ENCODE results near the gene ADGRA1.

The ADGRA1 gene

GRCh38 chr10:133129071-133129858 lies 41.5 kb downstream of the ADGRA1 start:
- H3K9ac ChIP-seq (ENCODE audit: low read length), result no peak overlapping the region
- H2BK5ac ChIP-seq (ENCODE audit: low read depth, low read length, poor library complexity), result no peak overlapping the region
- H3K4me2 ChIP-seq (ENCODE audit: low read length), result no peak overlapping the region
- no peak overlapping the region for H4K8ac ChIP-seq (ENCODE audit: low read depth, low read length)
- no peak overlapping the region for H3K4ac ChIP-seq (ENCODE audit: low read depth, low read length)
- H2BK120ac ChIP-seq (ENCODE audit: insufficient read depth, low read length, poor library complexity), result no peak overlapping the region
- no peaks in the 10 kb centered on the region for H3K4me1 ChIP-seq (ENCODE audit: control insufficient read depth in 1 of 2, insufficient read depth in 2 of 2, low read length in 2 of 2)
- H3K23ac ChIP-seq (ENCODE audit: low read length), result no peak overlapping the region
- H3K18ac ChIP-seq (ENCODE audit: low read length), result no peak overlapping the region
- no peak overlapping the region for H2BK12ac ChIP-seq (ENCODE audit: low read length)
- no peak overlapping the region for H4K91ac ChIP-seq (ENCODE audit: low read depth, low read length)
- H3K79me1 ChIP-seq (ENCODE audit: low read length), result no peaks in the 10 kb centered on the region
- no peak overlapping the region for H2AK5ac ChIP-seq (ENCODE audit: low read length)
- no peak overlapping the region for H2AFZ ChIP-seq (ENCODE audit: insufficient read depth, low read length, poor library complexity)
- H3K27ac ChIP-seq (ENCODE audit: low read depth, low read length), result no peak overlapping the region
- no CpG with 5 or more reads among the region's 39 CpGs for WGBS (ENCODE audit: extremely low coverage, insufficient coverage, insufficient read length)
- no peaks in the 10 kb centered on the region for H3K79me2 ChIP-seq (ENCODE audit: control insufficient read depth, insufficient read depth, low read length, poor library complexity)
- no peaks in the 10 kb centered on the region for H3K36me3 ChIP-seq (ENCODE audit: control insufficient read depth in 1 of 2, insufficient read depth in 2 of 2, low read length in 2 of 2)
- no peak for DNase-seq
- H3K27me3 ChIP-seq (ENCODE audit: insufficient read depth, low read length), result no peaks in the 10 kb centered on the region
- H3K9me3 ChIP-seq (ENCODE audit: insufficient read depth, low read depth, low read length), result peaks cover 14% of the 10 kb centered on the region
- no peak overlapping the region for H3K14ac ChIP-seq (ENCODE audit: low read length)
- no peak overlapping the region for H3K4me3 ChIP-seq (ENCODE audit: low read depth, low read length)
- no peak overlapping the region for H4K12ac ChIP-seq (ENCODE audit: low read depth, low read length)

- H3K4me1 ChIP-seq (ENCODE audit: control insufficient read depth in 1 of 2, insufficient read depth in 2 of 2, low read length in 2 of 2), result no peaks in the 10 kb centered on the region
- no peak overlapping the region for H2BK120ac ChIP-seq (ENCODE audit: insufficient read depth, low read length, poor library complexity)
- H3K79me1 ChIP-seq (ENCODE audit: low read length), result no peaks in the 10 kb centered on the region
- H3K4me3 ChIP-seq (ENCODE audit: low read depth, low read length), result no peak overlapping the region
- H3K36me3 ChIP-seq (ENCODE audit: control insufficient read depth in 1 of 2, insufficient read depth in 2 of 2, low read length in 2 of 2), result no peaks in the 10 kb centered on the region
- no peak overlapping the region for H3K14ac ChIP-seq (ENCODE audit: low read length)
- no peak overlapping the region for H3K23ac ChIP-seq (ENCODE audit: low read length)
- no peak overlapping the region for H3K4ac ChIP-seq (ENCODE audit: low read depth, low read length)
- no peaks in the 10 kb centered on the region for H3K79me2 ChIP-seq (ENCODE audit: control insufficient read depth, insufficient read depth, low read length, poor library complexity)
- no peak overlapping the region for H2BK5ac ChIP-seq (ENCODE audit: low read depth, low read length, poor library complexity)
- H3K18ac ChIP-seq (ENCODE audit: low read length), result no peak overlapping the region
- peaks cover 13% of the 10 kb centered on the region for H3K9me3 ChIP-seq (ENCODE audit: insufficient read depth, low read depth, low read length)
- DNase-seq, result no peak
- no peak overlapping the region for H3K27ac ChIP-seq (ENCODE audit: low read depth, low read length)
- H2AFZ ChIP-seq (ENCODE audit: insufficient read depth, low read length, poor library complexity), result no peak overlapping the region
- no peak overlapping the region for H2AK5ac ChIP-seq (ENCODE audit: low read length)
- no peak overlapping the region for H4K12ac ChIP-seq (ENCODE audit: low read depth, low read length)
- H4K91ac ChIP-seq (ENCODE audit: low read depth, low read length), result no peak overlapping the region
- no peak overlapping the region for H4K8ac ChIP-seq (ENCODE audit: low read depth, low read length)
- no peaks in the 10 kb centered on the region for H3K27me3 ChIP-seq (ENCODE audit: insufficient read depth, low read length)
- H2BK12ac ChIP-seq (ENCODE audit: low read length), result no peak overlapping the region
- H3K9ac ChIP-seq (ENCODE audit: low read length), result no peak overlapping the region
- no CpG with 5 or more reads among the region's 20 CpGs for WGBS (ENCODE audit: extremely low coverage, insufficient coverage, insufficient read length)
- no peak overlapping the region for H3K4me2 ChIP-seq (ENCODE audit: low read length)
These were observed 42.3 kb downstream of the ADGRA1 start for GRCh38 chr10:133129859-133130495.

GRCh38 chr10:133130602-133131001 lies 42.9 kb downstream of the ADGRA1 start:
- no peak overlapping the region for H4K12ac ChIP-seq (ENCODE audit: low read depth, low read length)
- no peaks in the 10 kb centered on the region for H3K79me2 ChIP-seq (ENCODE audit: control insufficient read depth, insufficient read depth, low read length, poor library complexity)
- no peak for DNase-seq
- no CpG with 5 or more reads among the region's 11 CpGs for WGBS (ENCODE audit: extremely low coverage, insufficient coverage, insufficient read length)
- H2BK5ac ChIP-seq (ENCODE audit: low read depth, low read length, poor library complexity), result no peak overlapping the region
- H3K18ac ChIP-seq (ENCODE audit: low read length), result no peak overlapping the region
- H3K36me3 ChIP-seq (ENCODE audit: control insufficient read depth in 1 of 2, insufficient read depth in 2 of 2, low read length in 2 of 2), result no peaks in the 10 kb centered on the region
- no peak overlapping the region for H3K4me2 ChIP-seq (ENCODE audit: low read length)
- no peak overlapping the region for H3K23ac ChIP-seq (ENCODE audit: low read length)
- H2BK120ac ChIP-seq (ENCODE audit: insufficient read depth, low read length, poor library complexity), result no peak overlapping the region
- no peaks in the 10 kb centered on the region for H3K79me1 ChIP-seq (ENCODE audit: low read length)
- no peak overlapping the region for H2AK5ac ChIP-seq (ENCODE audit: low read length)
- peaks cover 13% of the 10 kb centered on the region for H3K9me3 ChIP-seq (ENCODE audit: insufficient read depth, low read depth, low read length)
- H3K14ac ChIP-seq (ENCODE audit: low read length), result no peak overlapping the region
- H2BK12ac ChIP-seq (ENCODE audit: low read length), result no peak overlapping the region
- no peak overlapping the region for H3K4me3 ChIP-seq (ENCODE audit: low read depth, low read length)
- H3K27ac ChIP-seq (ENCODE audit: low read depth, low read length), result no peak overlapping the region
- H3K4ac ChIP-seq (ENCODE audit: low read depth, low read length), result no peak overlapping the region
- no peak overlapping the region for H4K91ac ChIP-seq (ENCODE audit: low read depth, low read length)
- no peaks in the 10 kb centered on the region for H3K4me1 ChIP-seq (ENCODE audit: control insufficient read depth in 1 of 2, insufficient read depth in 2 of 2, low read length in 2 of 2)
- H3K9ac ChIP-seq (ENCODE audit: low read length), result no peak overlapping the region
- no peak overlapping the region for H2AFZ ChIP-seq (ENCODE audit: insufficient read depth, low read length, poor library complexity)
- H3K27me3 ChIP-seq (ENCODE audit: insufficient read depth, low read length), result no peaks in the 10 kb centered on the region
- H4K8ac ChIP-seq (ENCODE audit: low read depth, low read length), result no peak overlapping the region

- H3K27me3 ChIP-seq (ENCODE audit: insufficient read depth, low read length), result no peaks in the 10 kb centered on the region
- no peak overlapping the region for H3K18ac ChIP-seq (ENCODE audit: low read length)
- no peaks in the 10 kb centered on the region for H3K36me3 ChIP-seq (ENCODE audit: control insufficient read depth in 1 of 2, insufficient read depth in 2 of 2, low read length in 2 of 2)
- H3K4me3 ChIP-seq (ENCODE audit: low read depth, low read length), result no peak overlapping the region
- H3K14ac ChIP-seq (ENCODE audit: low read length), result no peak overlapping the region
- no CpG with 5 or more reads among the region's 18 CpGs for WGBS (ENCODE audit: extremely low coverage, insufficient coverage, insufficient read length)
- no peak overlapping the region for H4K12ac ChIP-seq (ENCODE audit: low read depth, low read length)
- H3K9ac ChIP-seq (ENCODE audit: low read length), result no peak overlapping the region
- no peak overlapping the region for H2AK5ac ChIP-seq (ENCODE audit: low read length)
- H4K8ac ChIP-seq (ENCODE audit: low read depth, low read length), result no peak overlapping the region
- no peak for DNase-seq
- H3K4me2 ChIP-seq (ENCODE audit: low read length), result no peak overlapping the region
- H3K23ac ChIP-seq (ENCODE audit: low read length), result no peak overlapping the region
- H2BK120ac ChIP-seq (ENCODE audit: insufficient read depth, low read length, poor library complexity), result no peak overlapping the region
- no peak overlapping the region for H3K27ac ChIP-seq (ENCODE audit: low read depth, low read length)
- no peak overlapping the region for H2AFZ ChIP-seq (ENCODE audit: insufficient read depth, low read length, poor library complexity)
- no peak overlapping the region for H4K91ac ChIP-seq (ENCODE audit: low read depth, low read length)
- H3K79me2 ChIP-seq (ENCODE audit: control insufficient read depth, insufficient read depth, low read length, poor library complexity), result no peaks in the 10 kb centered on the region
- no peaks in the 10 kb centered on the region for H3K79me1 ChIP-seq (ENCODE audit: low read length)
- no peak overlapping the region for H3K4ac ChIP-seq (ENCODE audit: low read depth, low read length)
- H2BK12ac ChIP-seq (ENCODE audit: low read length), result no peak overlapping the region
- H3K4me1 ChIP-seq (ENCODE audit: control insufficient read depth in 1 of 2, insufficient read depth in 2 of 2, low read length in 2 of 2), result no peaks in the 10 kb centered on the region
- peaks cover 13% of the 10 kb centered on the region for H3K9me3 ChIP-seq (ENCODE audit: insufficient read depth, low read depth, low read length)
- no peak overlapping the region for H2BK5ac ChIP-seq (ENCODE audit: low read depth, low read length, poor library complexity)
These were observed 43.3 kb downstream of the ADGRA1 start for GRCh38 chr10:133131053-133131452.

Measured in trophoblast cell (in vitro differentiated cells and primary cell).